Measurements from ENCODE around the gene ANLN. TPM values are rescaled to one million over a fixed set of nuclear protein-coding genes. Genes with fewer than 3 reads are reported as not detected.
A peak's percentile ranks its signal among the peaks of the same experiment; 100 is the strongest.

The ANLN gene
- total RNA-seq, 1 experiment from 2014 or later, result 78.9 TPM

DNA sequence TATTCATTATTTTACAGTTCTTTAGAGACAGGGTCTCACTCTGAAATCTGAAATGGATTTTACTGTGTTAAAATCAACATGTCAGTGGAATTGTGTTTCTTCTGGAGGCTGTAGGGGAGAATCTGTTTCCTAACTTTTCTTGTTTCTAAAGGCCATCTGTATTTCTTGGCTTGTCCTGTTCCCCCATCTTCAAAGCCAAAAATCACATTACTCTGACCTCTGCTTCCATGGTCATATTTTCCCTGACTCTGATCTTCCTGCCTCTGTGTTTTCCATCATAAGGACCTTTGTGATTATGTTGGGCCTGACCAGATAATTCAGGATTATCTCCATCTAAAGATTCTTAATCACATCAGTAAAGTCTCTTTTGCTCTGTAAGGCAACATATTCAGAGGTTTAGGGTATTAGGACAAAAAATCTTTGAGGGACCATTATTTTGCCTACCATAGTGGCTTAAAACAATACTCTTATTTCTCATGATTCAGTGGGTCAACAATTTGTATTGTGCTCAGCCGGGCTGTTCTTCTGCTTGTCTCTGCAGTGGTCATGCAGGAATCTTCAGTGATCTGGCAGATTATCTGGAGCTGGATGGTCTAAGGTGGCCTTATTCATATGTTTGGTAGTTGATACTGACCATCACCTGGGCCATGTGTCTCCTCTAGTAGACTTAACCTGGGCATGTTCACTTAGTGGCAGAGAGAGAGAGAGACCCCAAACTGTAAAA is 5.7 kb downstream of the ANLN start:
- no peaks in the 10 kb centered on the region for H3K23me2 ChIP-seq (ENCODE audit: insufficient read length, low read depth, low read length, poor library complexity, severe bottlenecking)
- no peak overlapping the region for H3K4me2 ChIP-seq (ENCODE audit: insufficient read depth, insufficient read length, low read length)
- H3K18ac ChIP-seq (ENCODE audit: insufficient read length, low read depth, low read length), result no peak overlapping the region
- H2AFZ ChIP-seq (ENCODE audit: low read length), result no peak overlapping the region
- no peaks in the 10 kb centered on the region for H4K20me1 ChIP-seq (ENCODE audit: control insufficient read depth, insufficient read depth, insufficient read length)
- TF ChIP-seq, protein P1, sequence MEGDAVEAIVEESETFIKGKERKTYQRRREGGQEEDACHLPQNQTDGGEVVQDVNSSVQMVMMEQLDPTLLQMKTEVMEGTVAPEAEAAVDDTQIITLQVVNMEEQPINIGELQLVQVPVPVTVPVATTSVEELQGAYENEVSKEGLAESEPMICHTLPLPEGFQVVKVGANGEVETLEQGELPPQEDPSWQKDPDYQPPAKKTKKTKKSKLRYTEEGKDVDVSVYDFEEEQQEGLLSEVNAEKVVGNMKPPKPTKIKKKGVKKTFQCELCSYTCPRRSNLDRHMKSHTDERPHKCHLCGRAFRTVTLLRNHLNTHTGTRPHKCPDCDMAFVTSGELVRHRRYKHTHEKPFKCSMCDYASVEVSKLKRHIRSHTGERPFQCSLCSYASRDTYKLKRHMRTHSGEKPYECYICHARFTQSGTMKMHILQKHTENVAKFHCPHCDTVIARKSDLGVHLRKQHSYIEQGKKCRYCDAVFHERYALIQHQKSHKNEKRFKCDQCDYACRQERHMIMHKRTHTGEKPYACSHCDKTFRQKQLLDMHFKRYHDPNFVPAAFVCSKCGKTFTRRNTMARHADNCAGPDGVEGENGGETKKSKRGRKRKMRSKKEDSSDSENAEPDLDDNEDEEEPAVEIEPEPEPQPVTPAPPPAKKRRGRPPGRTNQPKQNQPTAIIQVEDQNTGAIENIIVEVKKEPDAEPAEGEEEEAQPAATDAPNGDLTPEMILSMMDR (conservative IDR thresholded peaks at IDR 0.05), result no peak
- H3K79me2 ChIP-seq (ENCODE audit: insufficient read depth, low read length), result peaks cover 34% of the 10 kb centered on the region; the same call in 1 of the 2 replicates
- Mint-ChIP-seq H3K27ac (peak overlapping the region in 1 of 3 experiments; percentile 63; a peak in 1 of 7 replicates), H3K4me3 (no peak overlapping the region), H3K27me3 (ENCODE audit: low read depth) (no peaks in the 10 kb centered on the region), H3K9me3 (peaks cover 8 to 15% of the 10 kb centered on the region in 2 experiments), H3K4me1 (peaks cover 36 to 39% of the 10 kb centered on the region in 2 experiments), H3K36me3 (ENCODE audit: insufficient read depth in 1 of 3, low read depth in 3 of 3) (peaks cover 44 to 62% (median 53%) of the 10 kb centered on the region in 3 experiments)
- H3K9me3 ChIP-seq (ENCODE audit: control insufficient read depth, low read depth, low read length), result no peaks in the 10 kb centered on the region
- H2BK12ac ChIP-seq (ENCODE audit: insufficient read length, low read depth, low read length), result no peak overlapping the region
- no peak overlapping the region for H4K5ac ChIP-seq (ENCODE audit: insufficient read length, low read depth, low read length)
- H3K14ac ChIP-seq (ENCODE audit: insufficient read depth, low read length), result no peak overlapping the region
- no peak overlapping the region for H3K23ac ChIP-seq (ENCODE audit: insufficient read length, low read depth, low read length)
- no peak overlapping the region for H3K9ac ChIP-seq (ENCODE audit: extremely low read depth, insufficient read length, low read length)
- no peak overlapping the region for H3K4ac ChIP-seq (ENCODE audit: low read depth, low read length)
- H3K27ac ChIP-seq (ENCODE audit: insufficient read length, low read depth, low read length), result no peak overlapping the region
- no peak overlapping the region for H2AK5ac ChIP-seq (ENCODE audit: insufficient read length, low read length)
- H2BK120ac ChIP-seq (ENCODE audit: low read depth, low read length, poor library complexity, severe bottlenecking), result no peak overlapping the region
- H3T11ph ChIP-seq (ENCODE audit: low read length), result no peak overlapping the region
- no peak for DNase-seq
- H2BK15ac ChIP-seq (ENCODE audit: low read depth, low read length), result no peak overlapping the region
- no peak overlapping the region for H3K56ac ChIP-seq (ENCODE audit: insufficient read length, low read depth, low read length)
- H3K79me1 ChIP-seq (ENCODE audit: insufficient read depth, low read depth, low read length, poor library complexity, severe bottlenecking), result peaks cover 3% of the 10 kb centered on the region
- H2BK20ac ChIP-seq (ENCODE audit: low read depth, low read length, poor library complexity, severe bottlenecking), result no peak overlapping the region
- no peaks in the 10 kb centered on the region for H3K27me3 ChIP-seq (ENCODE audit: insufficient read depth, low read length)
- WGBS (ENCODE audit: extremely low coverage, insufficient read length, low lambda C conversion rate), result no CpG with 5 or more reads among the region's 1 CpG
- H3K4me1 ChIP-seq (ENCODE audit: insufficient read depth, low read length), result peaks cover 3% of the 10 kb centered on the region
- no peak overlapping the region for H2BK5ac ChIP-seq (ENCODE audit: insufficient read length, low read length)
- H4K91ac ChIP-seq (ENCODE audit: insufficient read length, low read depth, low read length), result no peak overlapping the region
- H4K8ac ChIP-seq (replicated peaks; ENCODE audit: insufficient read length, low read depth, low read length), result no peak overlapping the region

All from H9 (cell line).